ENCODE data around the gene EVX2. TPM values are rescaled to one million over a fixed set of nuclear protein-coding genes. Genes with fewer than 3 reads are reported as not detected.

Gene EVX2
- total RNA-seq (2014; rRNA removed; shearing (Covaris generic)), result 0.03 TPM in 1 of 2 replicates, not detected in the other

DNA sequence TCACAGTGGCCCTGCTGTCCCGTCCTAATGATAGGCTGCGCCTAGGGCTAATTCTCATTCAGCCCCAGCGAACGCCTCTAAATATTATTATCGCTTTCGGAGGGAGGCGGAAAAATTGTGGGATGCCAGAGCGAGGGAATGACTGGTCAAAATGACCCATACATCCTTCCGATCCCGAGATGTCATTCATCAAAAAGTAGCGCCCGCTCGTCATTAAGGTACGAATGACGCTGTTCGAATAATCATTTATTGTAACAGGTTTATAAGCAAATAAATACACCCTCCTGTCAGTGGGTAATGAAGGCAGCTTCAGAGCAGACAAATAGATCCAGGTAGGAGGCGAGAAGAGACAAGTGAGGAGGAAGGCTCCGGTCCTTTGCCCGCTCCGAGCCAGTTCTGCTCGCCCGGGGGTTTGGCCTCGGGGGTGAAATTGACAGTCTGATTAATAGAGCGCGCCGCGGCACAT, at the start of gene EVX2:
Gene EVX2, minus strand, starts transcription at position 167 of the 466 bp plus-strand sequence. CDS start 186 bp downstream, outside the sequence.
- DNase-seq (ENCODE audit: low spot score), result no peak

DNA sequence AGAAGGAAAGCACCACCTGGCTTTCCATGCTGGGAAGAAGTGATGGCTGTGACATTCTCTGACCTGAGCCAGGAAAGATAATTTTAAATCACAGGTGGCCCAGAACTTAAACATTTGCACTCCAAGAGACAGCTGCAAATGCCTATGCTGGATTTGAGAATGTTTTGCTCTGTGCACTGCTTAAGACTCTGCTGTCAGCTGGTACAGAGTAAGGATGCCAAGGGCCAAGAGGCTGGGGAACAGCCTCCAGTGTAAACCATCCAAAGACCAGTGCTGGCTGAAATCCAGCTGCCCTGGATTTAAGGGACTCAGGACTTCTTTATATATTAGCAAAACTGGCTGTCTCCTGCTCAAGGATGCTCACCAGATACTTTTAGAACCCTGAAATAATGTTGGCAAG, 49.6 kb upstream of the EVX2 start:
- DNase-seq (ENCODE audit: low spot score), result no peak

DNA sequence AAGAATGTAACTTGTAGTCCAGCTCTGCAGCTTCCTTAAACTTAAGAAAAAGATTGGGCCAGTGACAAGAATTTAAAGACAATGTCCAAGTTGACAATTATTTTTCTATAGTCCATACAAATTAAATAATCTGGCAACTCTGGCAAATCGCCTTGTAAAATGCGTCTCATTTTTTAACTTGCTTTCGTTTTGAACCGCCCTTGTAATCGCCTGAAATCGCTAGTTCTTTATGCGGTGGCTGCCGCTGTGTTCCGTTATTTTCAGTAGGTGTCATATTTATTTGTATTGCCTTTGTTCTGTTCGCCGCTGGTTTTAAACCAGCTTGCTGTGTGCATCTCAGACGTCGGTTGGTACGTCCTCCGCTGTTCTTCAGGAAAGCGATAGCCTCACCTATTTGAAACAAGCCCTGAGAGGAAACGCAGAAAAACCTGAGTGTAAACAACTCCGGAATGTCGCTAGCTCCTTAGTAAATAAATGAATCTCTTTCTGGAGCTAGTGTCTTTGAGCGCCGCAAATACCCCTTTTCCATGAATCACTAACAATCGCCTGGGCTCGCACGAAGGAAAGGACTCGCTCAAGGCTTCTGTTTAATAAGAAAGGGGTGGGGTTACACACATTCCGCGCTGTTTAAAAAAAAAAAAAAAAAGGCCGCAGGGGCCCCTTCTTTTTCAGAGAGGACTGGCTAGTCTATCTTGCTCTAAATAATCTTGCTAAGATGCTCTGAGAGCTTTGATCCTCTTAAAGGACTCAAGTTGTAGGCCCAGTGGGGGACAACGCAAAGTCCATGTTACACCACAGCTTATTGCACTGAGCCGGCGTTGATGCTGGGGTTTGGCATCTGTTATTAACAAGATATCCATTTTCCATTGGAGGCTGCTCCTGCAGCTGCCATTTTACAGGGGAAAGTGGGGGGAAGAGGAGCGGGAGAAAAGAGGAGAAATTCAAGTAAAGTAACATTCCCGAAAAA, 48.7 kb upstream of the EVX2 start:
- no peak for DNase-seq (ENCODE audit: low spot score)

DNA sequence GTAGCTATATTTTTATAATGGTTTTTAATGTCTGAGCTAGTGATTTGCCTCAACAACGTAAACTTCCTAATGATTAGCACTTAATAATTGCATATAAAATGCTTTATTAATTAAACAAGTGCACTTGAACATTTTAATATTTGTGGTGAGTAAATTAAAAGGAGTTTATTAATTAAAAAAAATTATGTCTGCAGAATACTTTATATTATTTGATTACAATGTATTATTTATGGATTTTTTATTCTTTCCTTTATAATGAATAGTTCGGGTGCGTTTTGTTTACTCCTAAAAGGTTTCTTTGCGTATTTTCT, 48.0 kb upstream of the EVX2 start:
- no peak for DNase-seq (ENCODE audit: low spot score)

DNA sequence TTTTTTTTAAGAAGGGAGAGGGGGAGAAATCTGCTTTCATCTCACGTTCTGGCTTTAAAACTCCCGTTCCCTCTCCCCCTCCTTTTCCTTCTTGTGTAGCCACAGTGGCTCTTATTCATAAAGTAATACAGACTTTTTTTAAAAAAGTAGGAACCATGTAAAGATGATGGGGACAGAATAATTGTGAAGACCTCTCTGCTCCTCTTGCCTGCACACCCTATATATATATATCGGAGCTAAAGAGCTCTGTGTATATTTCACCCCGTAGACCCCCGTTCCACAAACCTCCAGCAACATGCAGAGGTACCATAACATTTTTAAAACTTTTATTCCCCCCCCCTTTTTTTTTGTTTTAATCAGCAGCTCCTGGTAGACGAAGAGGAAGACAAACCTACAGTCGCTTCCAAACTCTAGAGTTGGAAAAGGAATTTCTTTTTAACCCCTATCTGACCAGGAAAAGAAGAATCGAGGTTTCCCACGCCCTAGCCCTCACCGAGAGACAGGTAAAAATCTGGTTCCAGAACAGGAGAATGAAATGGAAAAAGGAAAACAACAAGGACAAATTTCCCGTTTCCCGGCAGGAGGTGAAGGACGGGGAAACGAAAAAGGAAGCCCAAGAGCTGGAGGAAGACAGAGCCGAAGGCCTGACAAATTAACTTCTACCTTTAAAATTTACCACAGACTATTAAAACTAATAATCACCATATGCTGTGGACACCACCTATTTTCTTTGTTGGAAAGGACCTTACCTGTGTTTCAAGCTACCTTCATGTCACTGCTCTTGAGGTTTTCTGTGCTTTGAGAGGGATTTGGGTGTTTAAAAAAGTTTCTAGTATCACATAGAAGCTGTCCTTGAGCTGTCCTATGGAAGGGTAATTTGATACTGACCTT, 47.4 kb upstream of the EVX2 start:
- DNase-seq (ENCODE audit: low spot score), result no peak

DNA sequence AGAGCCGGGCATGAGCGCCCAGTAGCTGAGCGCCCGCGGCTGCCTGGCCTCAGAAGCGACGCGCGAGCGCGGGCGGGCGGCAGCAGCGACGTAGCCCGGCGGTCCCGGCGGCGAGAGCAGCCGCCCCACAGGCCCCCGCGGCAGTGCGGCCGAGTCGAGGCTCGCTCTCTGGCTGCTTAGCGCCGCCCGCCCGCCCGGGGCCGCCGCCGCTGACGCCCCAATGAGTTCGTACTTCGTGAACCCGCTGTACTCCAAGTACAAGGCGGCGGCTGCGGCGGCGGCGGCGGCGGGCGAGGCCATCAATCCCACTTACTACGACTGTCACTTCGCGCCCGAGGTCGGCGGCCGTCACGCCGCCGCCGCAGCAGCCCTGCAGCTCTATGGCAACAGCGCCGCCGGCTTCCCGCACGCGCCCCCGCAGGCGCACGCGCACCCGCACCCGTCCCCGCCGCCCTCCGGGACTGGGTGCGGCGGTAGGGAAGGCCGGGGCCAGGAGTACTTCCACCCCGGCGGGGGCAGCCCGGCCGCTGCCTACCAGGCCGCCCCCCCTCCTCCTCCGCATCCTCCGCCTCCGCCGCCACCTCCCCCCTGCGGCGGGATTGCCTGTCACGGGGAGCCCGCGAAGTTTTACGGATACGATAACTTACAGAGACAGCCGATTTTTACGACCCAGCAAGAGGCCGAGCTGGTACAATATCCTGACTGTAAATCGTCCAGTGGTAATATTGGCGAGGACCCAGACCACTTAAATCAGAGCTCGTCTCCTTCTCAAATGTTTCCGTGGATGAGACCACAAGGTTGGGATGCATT, 46.6 kb upstream of the EVX2 start:
- peak; percentile 19 for DNase-seq (ENCODE audit: low spot score)

DNA sequence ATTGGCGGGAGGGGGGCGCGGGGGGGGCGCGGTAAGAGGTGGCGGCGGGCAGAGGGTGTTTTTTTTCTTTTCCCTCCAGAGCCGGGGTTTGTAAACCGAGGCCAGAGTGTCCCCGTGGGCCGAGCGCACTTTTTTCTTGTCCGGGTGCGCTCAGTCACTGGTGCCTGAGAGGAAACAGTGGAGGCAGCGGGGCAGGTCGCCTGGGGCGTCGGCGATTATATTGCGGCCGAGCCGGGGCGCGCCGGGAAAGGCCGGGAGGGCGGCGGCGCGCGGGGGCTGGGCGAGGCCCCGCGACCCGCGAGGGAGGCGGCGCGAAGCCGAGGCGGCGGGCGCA, 46.0 kb upstream of the EVX2 start:
- no peak for DNase-seq (ENCODE audit: low spot score)

DNA sequence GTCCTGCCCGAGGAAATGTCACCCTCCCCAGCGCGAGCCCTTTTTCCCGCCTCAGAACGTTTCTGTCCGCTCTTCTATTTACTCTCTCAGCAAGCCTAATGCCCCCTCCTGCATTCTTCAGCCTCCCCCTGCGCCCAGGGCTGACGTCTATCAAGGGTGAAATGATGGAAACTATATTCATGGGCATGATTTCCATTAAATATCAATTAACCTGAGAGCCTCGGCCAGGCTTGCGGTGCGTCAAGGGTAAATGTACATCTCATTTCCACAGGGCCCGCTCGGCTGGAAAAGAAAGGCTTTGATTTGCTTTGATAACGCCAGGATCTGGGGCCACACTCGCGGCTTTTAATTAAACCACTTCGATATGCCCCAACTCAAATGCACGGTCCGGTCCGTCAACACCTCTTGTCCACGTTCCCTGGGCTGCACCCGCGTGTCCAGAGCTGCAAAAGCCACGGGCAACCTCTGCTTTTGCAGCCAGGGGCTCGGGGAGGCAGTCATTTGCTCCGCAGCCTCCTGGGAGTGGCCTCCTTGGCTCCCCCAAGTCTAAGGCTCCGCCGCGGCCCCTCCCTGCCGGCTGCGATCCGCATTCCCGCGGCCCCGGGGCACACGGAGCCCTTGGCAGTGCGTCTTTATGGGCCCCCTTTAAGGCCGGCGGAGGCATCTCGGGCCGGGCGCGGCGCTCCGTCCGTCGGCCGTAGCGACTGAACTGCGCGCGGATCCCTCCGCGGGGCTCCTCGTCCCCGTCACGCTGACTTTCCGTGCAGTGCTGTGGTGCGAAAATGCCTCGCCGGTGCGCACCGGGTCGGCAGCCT, 45.4 kb upstream of the EVX2 start, which contains the start of gene HOXD8:
Gene HOXD8, plus strand, starts transcription at position 724 of the 815 bp plus-strand sequence. CDS start 662 bp downstream, outside the sequence.
- DNase-seq (ENCODE audit: low spot score), result no peak

DNA sequence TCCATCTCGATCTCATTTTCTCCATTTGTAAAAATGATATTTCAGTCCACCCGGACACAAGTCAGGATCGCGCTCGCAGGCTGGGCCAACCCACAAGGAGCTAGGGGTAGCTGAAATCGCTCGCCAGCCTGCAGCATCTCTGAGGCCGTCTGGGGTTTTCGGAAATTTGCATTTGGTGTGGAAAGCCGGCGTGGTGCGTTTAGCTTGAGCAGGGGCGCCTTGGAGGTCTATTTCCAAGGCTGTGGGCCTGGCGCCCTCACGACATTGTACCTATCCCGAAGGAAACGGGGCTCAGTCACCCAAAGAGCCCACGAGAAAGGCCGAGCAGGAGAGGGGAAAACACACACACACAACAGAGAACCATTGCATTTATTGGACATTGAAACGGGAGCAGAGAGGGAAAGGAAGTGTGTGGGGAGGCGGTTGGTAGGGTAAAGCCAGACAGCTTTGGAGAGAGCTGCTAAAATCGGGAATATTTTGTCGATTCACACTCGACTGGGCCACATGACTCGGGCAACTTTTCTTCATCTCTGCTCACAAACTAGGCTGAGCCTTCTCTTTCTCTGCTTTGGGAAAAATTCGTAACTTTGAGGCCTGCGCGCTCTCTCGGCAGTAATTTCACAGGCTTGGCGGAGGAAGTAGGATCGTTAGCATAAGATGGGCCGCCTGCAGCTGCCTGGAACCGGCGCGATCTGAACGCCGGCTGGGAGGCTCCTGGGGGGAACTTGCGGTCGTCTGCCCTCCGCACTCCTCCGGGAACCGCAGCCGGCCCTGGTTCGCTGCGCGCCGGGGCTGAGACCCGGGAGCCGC, 44.6 kb upstream of the EVX2 start:
- no peak for DNase-seq (ENCODE audit: low spot score)

DNA sequence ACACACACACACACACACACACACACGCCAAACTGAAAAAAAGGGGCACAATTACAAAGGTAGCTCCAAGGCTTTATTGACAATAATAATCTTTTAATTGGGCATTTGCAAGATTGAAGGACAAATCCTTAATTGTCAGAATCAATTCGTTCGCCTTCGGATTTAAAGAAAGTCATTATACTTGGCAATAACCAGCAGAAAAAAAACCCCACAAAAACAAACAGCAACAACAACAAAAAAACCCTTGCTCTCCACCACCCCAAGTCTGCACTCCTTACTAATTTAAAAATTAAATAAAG, 44.0 kb upstream of the EVX2 start:
- DNase-seq (ENCODE audit: low spot score), result no peak

DNA sequence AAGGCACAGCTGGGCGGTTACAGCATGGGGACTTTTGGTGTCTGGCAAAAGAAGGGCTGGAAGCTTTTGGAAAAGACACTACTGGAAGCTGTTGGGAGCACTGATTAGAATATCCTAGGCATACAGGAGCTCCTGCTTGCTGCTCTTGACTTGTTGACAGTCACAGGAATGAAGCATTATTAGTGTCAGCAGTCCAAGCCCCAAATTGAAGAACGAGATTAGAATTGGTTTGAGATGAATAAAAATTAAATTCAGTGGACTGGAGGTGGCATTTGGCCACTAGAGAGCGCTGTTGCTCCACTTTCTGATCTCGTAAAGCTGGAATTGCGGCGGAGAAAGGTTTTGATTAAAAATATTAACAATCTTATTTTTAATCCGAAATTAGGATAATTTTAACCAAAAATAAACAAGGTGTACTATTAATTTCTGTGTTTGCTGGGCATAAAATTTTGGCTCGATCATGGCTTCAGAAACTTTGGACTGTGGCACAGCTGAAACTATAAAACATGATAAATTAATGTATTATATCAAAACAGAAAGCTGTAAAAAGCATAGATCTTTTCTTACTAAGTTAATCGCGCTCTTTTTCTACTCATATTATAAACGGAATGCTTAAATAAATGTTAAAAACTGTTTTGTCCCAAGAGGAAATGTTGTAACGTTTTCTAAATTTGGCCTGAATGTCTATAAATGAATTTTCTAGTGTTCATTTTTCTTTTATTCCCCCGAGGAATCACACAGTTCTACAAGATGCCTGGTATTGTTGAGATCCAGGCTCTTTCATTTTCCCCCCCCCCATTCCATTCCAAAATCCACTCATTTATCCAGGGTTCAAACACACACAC, 43.4 kb upstream of the EVX2 start:
- peak; percentile 75 for DNase-seq (ENCODE audit: low spot score)

DNA sequence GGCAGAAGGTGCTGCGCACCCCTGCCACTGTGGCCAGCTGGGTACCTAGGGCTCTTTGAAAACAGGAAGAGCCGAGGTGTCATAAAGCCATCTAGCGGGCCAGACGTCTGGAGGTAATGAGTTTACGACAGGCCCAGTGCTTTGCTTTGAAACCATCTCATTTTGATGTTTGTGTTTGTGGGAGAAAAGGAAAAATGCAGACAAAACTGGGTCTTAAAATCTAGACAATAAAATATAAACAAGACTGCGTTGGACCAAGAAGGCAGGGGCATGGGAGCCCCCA, 42.0 kb upstream of the EVX2 start:
- DNase-seq (ENCODE audit: low spot score), result no peak

DNA sequence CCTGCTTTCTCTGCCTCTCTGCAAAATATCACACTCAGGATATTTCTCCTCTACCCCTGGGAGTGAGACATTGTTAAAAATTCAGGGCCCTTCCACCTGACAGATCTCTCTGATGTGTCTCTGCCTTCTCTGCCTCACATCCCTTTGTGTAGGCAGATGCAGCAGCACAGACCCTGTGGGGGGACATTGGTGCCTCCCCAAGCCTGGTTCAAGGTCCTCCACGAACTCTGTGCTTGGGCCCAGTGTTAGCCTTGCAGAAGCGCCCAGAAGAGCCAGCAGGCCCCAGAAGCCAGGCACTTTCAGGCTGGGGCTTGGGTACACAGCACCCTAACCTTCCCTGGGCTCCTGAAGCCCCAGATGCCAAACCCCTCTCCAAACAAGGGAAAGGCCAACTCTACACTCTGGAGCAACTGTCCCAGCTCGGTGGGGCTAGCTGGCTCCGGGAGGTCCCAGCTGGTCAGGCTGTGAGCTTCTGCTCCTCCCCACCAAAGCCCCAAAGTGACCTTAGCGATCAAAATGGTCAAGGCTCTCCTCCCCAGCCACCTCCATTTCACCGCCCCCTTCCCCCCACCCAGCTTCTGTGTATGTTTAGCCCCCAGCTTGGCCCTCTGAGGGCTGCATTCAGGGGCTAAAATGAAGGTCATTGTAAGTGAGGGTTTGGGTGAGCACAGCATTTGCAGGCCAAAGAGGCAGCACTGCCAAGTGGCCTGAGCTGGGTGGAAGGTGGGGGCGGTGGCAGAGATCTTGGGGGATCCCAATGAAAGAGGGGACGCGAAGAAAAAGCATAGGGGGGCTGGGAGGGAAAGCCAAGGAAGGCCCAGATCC, 41.4 kb upstream of the EVX2 start:
- DNase-seq (ENCODE audit: low spot score), result no peak

DNA sequence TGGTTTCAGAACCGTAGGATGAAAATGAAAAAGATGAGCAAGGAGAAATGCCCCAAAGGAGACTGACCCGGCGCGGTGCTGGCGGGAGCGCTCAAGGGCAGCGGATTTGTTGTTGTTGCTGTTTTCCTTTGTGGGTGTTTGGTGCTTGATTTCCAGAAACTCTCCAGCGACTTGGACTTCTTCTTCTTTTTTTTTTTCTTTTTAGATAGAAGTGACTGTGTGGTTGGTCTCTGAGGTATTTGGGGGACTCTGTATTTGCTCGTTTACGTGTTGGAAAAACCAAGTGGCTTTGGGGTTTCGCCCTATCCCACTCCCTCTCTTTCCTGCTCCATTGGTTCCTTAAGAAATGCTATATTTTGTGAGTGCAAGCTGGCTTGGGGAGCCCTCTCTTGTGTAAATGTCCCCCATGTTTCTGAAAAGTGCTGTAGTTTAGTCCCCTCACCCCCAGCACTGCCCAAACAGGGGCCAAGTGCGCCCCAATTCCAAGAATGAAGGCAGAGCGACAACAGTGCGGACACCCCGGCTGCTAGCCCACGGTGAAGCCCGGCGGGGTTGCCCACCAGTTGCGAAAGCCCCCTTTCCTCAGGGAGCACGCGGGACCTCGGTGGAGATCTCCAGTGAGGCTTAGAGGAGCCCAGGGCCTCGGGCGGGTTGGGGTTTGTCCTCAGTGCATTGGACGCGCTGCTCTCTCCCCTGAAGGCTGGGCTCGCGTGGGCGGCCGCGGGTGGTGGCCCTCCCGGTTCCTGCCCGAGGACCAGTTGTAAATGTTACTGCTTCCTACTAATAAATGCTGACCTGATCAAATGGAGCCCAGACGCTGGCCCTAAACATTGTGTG, 40.6 kb upstream of the EVX2 start:
- no peak for DNase-seq (ENCODE audit: low spot score)

DNA sequence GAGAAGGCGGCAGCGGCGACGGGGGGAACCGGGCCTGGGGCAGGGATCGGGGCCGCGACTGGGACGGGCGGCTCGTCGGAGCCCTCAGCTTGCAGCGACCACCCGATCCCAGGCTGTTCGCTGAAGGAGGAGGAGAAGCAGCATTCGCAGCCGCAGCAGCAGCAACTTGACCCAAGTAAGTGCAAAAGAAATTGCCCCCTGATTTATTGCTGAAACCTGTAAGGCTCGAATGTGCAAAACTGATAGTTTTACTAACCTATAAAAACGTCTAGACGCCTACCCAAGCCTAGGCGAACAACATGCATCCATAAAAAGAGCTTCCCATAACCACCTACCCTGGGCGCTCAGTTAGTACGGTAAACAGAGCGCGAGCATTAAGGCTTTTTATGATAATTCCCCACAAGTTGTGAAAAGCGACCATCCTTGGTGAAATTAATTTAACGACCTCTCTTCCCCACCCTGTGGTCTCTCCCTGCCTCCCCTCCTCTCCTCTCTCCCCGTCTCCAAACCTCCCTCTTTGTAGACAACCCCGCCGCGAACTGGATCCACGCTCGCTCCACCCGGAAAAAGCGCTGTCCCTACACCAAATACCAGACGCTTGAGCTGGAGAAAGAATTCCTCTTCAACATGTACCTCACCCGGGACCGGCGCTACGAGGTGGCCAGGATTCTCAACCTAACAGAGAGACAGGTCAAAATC, 39.8 kb upstream of the EVX2 start:
- no peak for DNase-seq (ENCODE audit: low spot score)

DNA sequence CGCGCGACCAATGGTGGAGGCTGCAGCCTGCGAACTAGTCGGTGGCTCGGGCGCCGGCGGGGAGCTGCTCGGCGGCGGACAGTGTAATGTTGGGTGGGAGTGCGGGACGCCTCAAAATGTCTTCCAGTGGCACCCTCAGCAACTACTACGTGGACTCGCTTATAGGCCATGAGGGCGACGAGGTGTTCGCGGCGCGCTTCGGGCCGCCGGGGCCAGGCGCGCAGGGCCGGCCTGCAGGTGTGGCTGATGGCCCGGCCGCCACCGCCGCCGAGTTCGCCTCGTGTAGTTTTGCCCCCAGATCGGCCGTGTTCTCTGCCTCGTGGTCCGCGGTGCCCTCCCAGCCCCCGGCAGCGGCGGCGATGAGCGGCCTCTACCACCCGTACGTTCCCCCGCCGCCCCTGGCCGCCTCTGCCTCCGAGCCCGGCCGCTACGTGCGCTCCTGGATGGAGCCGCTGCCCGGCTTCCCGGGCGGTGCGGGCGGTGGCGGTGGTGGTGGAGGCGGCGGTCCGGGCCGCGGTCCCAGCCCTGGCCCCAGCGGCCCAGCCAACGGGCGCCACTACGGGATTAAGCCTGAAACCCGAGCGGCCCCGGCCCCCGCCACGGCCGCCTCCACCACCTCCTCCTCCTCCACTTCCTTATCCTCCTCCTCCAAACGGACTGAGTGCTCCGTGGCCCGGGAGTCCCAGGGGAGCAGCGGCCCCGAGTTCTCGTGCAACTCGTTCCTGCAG, 39.1 kb upstream of the EVX2 start, which contains the start of gene HOXD9:
Gene HOXD9, plus strand, starts transcription at position 37 of the 728 bp plus-strand sequence. Its CDS starts 50 bp downstream, at position 87.
- DNase-seq (ENCODE audit: low spot score), result no peak
